ENCODE results near the gene PMM2.

PMM2 gene

DNA sequence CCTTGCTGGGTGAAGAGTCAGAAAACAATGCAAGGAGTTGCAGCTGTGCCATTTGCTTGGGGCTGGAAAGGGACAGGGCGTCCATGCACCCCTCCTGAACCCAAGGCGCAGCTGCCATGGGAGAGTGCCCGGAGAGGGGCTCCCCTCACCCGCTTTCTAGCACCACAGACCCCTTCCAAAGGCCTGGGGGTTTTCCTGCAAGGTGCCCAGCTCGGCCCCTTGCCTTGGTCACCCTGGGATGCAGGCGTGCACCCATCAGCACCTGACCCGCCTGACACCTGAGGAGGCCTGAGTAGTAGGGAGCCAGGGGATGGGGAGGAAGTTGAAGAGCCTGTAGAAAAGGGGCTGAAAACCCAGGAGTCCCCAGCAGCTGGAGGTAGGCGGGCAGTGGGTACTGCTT, 30.5 kb upstream of the PMM2 start:
- DNase-seq (ENCODE audit: extremely low read depth, low read depth): no peak

DNA sequence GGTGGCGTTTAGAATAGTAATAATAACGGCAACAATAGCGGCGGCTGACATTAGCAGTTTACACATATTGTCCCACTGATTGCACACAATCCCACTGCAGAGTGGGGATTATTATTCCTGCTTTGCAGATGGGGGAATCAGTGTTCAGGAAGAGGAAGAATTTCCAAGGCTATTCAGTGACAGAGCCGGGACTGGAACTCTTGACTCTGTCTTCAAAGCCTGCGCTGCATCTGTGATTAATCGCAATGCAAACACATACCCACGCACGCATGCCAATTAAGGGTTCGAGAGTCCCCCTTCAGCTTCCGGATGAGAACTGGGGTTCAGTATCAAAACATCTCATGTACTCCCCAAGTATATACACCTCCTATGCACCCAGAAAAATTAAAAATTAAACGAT, 29.4 kb upstream of the PMM2 start:
- TF ChIP-seq, protein P1, sequence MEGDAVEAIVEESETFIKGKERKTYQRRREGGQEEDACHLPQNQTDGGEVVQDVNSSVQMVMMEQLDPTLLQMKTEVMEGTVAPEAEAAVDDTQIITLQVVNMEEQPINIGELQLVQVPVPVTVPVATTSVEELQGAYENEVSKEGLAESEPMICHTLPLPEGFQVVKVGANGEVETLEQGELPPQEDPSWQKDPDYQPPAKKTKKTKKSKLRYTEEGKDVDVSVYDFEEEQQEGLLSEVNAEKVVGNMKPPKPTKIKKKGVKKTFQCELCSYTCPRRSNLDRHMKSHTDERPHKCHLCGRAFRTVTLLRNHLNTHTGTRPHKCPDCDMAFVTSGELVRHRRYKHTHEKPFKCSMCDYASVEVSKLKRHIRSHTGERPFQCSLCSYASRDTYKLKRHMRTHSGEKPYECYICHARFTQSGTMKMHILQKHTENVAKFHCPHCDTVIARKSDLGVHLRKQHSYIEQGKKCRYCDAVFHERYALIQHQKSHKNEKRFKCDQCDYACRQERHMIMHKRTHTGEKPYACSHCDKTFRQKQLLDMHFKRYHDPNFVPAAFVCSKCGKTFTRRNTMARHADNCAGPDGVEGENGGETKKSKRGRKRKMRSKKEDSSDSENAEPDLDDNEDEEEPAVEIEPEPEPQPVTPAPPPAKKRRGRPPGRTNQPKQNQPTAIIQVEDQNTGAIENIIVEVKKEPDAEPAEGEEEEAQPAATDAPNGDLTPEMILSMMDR (IDR thresholded peaks at IDR 0.05; ENCODE audit: low read depth, low read length): no peak
- no peak for DNase-seq (ENCODE audit: extremely low read depth, low read depth)

More for the DNA sequence above, 30.5 kb upstream of the PMM2 start:
- TF ChIP-seq, protein P1 (IDR thresholded peaks at IDR 0.05; ENCODE audit: low read depth, low read length): no peak

DNA sequence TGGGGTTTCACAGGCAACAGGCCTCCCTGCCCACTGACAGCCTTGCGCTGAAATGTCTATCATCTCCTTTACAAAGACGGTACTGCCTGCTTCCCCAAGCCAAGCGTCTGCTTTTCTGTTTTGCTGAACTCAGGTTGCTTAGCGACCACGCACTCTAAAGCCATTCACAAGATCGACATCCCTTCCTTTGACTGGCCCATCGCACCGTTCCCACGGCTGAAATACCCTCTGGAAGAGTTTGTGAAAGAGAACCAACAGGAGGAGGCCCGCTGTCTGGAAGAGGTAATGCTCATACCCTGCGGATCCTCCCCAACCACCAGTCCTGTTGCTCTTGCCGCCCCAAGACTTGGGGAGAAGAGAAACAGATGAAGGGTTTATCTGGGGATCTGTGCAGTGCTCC, 28.9 kb upstream of the PMM2 start:
- TF ChIP-seq, protein P1 (IDR thresholded peaks at IDR 0.05; ENCODE audit: low read depth, low read length): no peak
- no peak for DNase-seq (ENCODE audit: extremely low read depth, low read depth)

DNA sequence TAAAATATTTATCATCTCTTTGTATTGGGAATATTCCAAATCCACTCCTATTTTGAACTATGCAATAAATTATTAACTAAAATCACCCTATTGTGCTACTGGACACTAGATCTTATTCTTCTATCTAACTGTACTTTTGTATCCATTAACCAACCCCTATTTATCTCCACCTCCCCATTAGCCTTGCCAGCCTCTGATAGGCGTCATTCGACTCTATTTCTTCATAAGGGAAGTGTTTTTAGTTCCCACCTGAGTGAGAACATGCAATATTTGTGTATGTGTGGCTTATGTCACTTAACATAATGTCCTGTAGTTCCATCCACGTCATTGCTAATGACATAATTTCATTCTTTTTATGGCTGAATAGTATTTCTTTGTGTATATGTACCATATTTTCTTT, 24.1 kb upstream of the PMM2 start:
- TF ChIP-seq, protein P1 (IDR thresholded peaks at IDR 0.05; ENCODE audit: low read depth, low read length): no peak
- no peak for DNase-seq (ENCODE audit: extremely low read depth, low read depth)

DNA sequence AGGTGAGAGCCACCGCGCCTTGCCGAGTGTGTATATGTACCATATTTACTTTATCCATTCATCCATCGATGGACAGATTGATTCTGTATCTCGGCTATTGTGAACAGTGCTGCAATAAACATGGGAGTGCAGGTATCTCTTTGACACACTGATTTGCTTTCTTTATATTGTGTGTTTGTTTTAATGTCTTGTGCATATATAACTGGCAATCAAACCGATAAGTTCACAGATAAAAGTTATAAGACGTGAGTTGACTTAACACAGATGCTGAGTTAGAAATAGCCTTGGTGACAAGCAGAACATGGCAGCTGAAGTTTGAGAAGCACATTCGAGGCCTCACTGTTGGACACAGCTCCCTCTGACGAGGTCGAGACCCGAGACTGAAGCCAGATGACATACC, 23.4 kb upstream of the PMM2 start:
- no peak for DNase-seq (ENCODE audit: extremely low read depth, low read depth)
- TF ChIP-seq, protein P1 (IDR thresholded peaks at IDR 0.05; ENCODE audit: low read depth, low read length): no peak

DNA sequence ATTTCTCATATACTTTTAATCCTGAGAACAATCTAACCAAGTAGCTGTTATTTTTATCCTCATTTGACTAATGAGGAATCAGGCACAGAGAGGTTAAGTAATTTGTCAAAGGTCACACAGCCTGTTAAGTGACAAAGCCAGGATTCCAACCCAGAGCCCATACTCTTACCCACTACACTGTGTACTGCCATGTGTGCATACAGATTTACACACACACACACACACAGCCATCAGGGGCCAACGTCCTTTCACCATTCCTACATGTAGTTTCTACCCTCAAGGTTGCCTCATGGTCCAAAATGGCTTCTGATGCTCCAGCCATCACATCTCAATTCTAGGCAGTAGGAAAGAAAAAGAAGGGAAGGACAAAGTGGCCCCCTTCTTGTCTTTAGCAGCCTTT, 22.3 kb upstream of the PMM2 start:
- TF ChIP-seq, protein P1 (IDR thresholded peaks at IDR 0.05; ENCODE audit: low read depth, low read length): no peak
- DNase-seq (ENCODE audit: extremely low read depth, low read depth): no peak

DNA sequence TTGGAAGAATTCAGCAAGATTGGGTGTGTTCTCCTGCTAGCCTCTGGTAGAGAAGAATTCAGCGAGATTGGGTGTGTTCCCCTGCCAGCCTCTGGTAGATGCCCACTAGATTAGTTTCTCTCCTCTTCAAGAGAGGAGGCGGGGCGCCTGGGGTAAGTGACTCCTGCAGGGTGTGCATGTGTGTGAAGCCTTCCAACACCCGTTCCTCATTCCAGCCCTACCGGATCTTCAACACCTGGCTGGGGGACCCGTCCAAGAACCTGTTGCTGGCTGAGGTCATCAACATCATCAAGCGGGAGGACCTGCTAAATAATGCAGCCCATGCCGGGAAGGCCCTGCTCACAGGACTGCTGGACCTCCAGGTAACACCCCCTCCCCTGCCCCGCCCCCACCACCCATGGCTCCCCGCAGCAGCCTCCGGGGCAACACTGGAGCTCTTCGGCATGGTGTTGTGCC, 21.5 kb upstream of the PMM2 start:
- DNase-seq (ENCODE audit: extremely low read depth, low read depth): no peak
- TF ChIP-seq, protein P1 (IDR thresholded peaks at IDR 0.05; ENCODE audit: low read depth, low read length): no peak
